Adrenal gland (tissue), 12 donors: ENCODE measurements around the gene COMMD8. TPM values are rescaled to one million over a fixed set of nuclear protein-coding genes. Genes with fewer than 3 reads are reported as not detected.

ENCODE experiments used
- DNase-seq, 7 donors: peaks; one replicate each; pipeline ENCODE4 v3.0.0-alpha.2; 2019 to 2020
- H3K27ac ChIP-seq, 5 donors: fragments of 200-600 bp; sonication (generic) in 4 of 5; 1 replicate in 3 of 5; 2 replicates in 2 of 5; pipeline versions ENCODE4 v1.5.1 to v1.8.0; 2016 to 2020; ENCODE audit warnings: mild to moderate bottlenecking in 1 of 5
- H3K27me3 ChIP-seq: fragments of 200-600 bp; 2 replicates; pipeline ENCODE4 v1.8.0; 2021
- H3K36me3 ChIP-seq, 2 donors: fragments of 200-600 bp; replicated peaks in 1 of 2; 1 replicate in 1 of 2; 2 replicates in 1 of 2; pipeline versions ENCODE4 v1.5.1 to v1.8.0; 2018 to 2022
- H3K4me1 ChIP-seq, 2 donors: fragments of 200-600 bp; replicated peaks in 1 of 2; 1 replicate in 1 of 2; 2 replicates in 1 of 2; pipeline versions ENCODE4 v1.5.1 to v1.8.0; 2018 to 2021
- H3K4me3 ChIP-seq, 4 donors: fragments of 200-600 bp; sonication (generic) in 3 of 4; one replicate each; pipeline ENCODE4 v1.5.1; 2016 to 2018
- H3K9me3 ChIP-seq, 3 donors: fragments of 200-600 bp; sonication (generic) in 1 of 3; replicated peaks in 1 of 3; 1 replicate in 2 of 3; 2 replicates in 1 of 3; pipeline versions ENCODE4 v1.5.1 to v1.8.0; 2016 to 2021
- CTCF ChIP-seq, 6 experiments: fragments of 450-650 bp in 4 of 6; fragments of 200-600 bp in 2 of 6; sonication (generic) in 1 of 6; IDR thresholded peaks; 1 replicate in 5 of 6; 2 replicates in 1 of 6; pipeline versions ENCODE4 v1.5.1 to v1.8.0; 2016 to 2021; ENCODE audit warnings: antibody characterized with exemption in 6 of 6, mild to moderate bottlenecking in 2 of 6, moderate library complexity in 1 of 6
- POLR2A ChIP-seq, 2 donors: fragments of 450-650 bp; IDR thresholded peaks; one replicate each; pipeline ENCODE4 v1.6.1; 2017; ENCODE audit warnings: antibody characterized with exemption in 2 of 2, mild to moderate bottlenecking in 2 of 2, moderate library complexity in 1 of 2
- WGBS, 4 donors: extraction: QIAGEN DNeasy Blood & Tissue Kit in 2 of 4; methylation state at CpG; one replicate each; pipeline versions ENCODE4 v1.1.5 to v1.1.7; 2013 to 2017; 5-methylcytosine and 5-hydroxymethylcytosine counted together
- intact Hi-C, 2 donors: fragments of 100-400 bp; cut with DNase I; formaldehyde crosslinking; loops; one replicate each; pipeline versions ENCODE4 v1.14.1 to v1.15.0; 2022 to 2023
- polyA plus RNA-seq, 3 donors: library from polyadenylated mRNA; stranded (reverse); fragments of 200-250 nt in 2 of 3; fragments of 350-450 nt in 1 of 3; fragmentation: Illumina TruSeq in 1 of 3; extraction: RNeasy Lipid Tissue Mini Kit (QIAGEN cat#74804) in 1 of 3; gene quantifications; one replicate each; pipeline ENCODE4 v1.2.3, GENCODE V29; 2013 to 2014
- total RNA-seq, 9 donors: library from RNA; depleted of rRNA in 4 of 9; stranded (reverse); fragments of >200 nt in 4 of 9; fragments of 120-200 nt in 1 of 9; fragmentation: NEBNext Ultra II Directional in 1 of 9; extraction: Animal tissue kit (Norgen Biotek cat#: 25700) in 1 of 9; gene quantifications; one replicate each; pipeline versions ENCODE4 v1.1.0 to v1.2.4, GENCODE V29; 2013 to 2023
- donor health status: healthy with polysubstance abuse.
- donor health status: Bipolar disorder and iron deficiency.
- donor health status: DM: yes; HTN: yes; CAD: no.
- donor health status: DM: no; HTN: no; CAD: no.
- donor health status: DM: no; HTN: no; CAD: no.
- donor health status: DM: yes; HTN: yes; CAD: no.

The COMMD8 gene
- total and polyA plus RNA-seq, 12 donors = 6.3 to 33.2 (median 16.1) TPM

DNA sequence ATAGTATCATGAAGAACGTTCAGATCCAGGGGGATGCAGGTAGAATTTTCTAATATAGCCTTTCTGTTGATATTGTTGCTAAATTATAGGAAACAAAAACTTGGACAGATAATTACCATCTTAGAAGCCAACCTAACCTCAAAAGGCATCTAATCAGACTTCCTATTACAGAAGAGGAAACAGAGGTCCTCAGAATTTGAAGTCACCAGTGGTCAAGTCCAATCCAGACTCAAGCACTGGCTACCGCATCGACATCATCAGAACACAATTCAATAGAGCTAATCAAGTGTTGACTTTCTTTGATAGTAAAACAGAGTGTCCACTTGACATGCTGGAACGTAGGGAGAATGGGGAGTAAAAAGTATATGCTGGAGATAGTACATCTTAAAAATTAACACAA, 11.3 kb upstream of the COMMD8 start:
- intact Hi-C loops = no loop called here

DNA sequence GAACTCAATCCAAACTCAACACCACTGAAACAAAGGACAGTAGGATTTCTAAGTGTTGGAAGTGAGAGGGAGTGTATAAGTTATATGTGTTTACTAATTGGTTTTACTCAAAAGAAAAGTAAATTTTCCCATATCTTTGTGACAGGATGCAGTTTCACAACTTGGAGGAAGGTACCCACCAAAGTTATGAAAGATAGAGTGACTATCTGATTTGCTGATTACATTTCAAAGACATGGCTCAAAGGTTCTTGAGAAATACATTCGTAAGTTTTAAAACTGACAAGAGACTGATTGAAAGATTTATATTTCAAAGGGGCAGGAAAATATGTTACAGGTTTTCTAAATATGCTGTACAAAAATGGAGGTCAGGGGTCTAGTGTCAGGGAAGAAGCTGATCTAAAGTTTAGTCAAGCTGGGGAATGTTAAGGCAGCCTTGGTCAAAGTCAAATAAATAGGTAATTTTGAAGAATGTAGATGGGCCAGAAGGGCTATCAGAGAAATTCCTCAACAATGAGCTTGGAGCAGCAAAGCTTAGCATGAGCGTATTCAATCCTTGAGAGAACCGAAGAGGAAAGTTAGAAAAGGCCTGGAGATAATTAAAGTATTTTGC, 9.7 kb upstream of the COMMD8 start:
- no peaks in the 10 kb centered on the region for H3K27me3 ChIP-seq
- H3K36me3 ChIP-seq = no peaks in the 10 kb centered on the region
- no peaks in the 10 kb centered on the region for H3K4me1 ChIP-seq
- TF ChIP-seq CTCF (IDR thresholded peaks at IDR 0.05) (no peak), POLR2A (IDR thresholded peaks at IDR 0.05) (no peak)
- H3K4me3 ChIP-seq = no peak overlapping the region
- H3K9me3 ChIP-seq = no peaks in the 10 kb centered on the region
- no peak overlapping the region for H3K27ac ChIP-seq
- no peak for DNase-seq
- intact Hi-C loops = no loop called here
- WGBS, 4 donors = 85 to 94% (median 87%) methylated on average over 3 of the region's 3 CpGs

More for the DNA sequence above, 11.3 kb upstream of the COMMD8 start:
- Histone ChIP-seq H3K27ac (no peak overlapping the region), H3K9me3 (no peaks in the 10 kb centered on the region), H3K4me3 (no peak overlapping the region), H3K4me1 (no peaks in the 10 kb centered on the region), H3K36me3 (no peaks in the 10 kb centered on the region), H3K27me3 (no peaks in the 10 kb centered on the region)
- TF ChIP-seq CTCF (IDR thresholded peaks at IDR 0.05) (no peak), POLR2A (IDR thresholded peaks at IDR 0.05) (no peak)
- no peak for DNase-seq
- WGBS, 4 donors = 81 to 87% (median 83%) methylated on average over 4 of the region's 4 CpGs

- WGBS, 4 donors = 86 to 91% (median 89%) methylated on average over 2 of the region's 2 CpGs
- Histone ChIP-seq H3K27me3 (no peaks in the 10 kb centered on the region), H3K27ac (no peak overlapping the region), H3K4me3 (no peak overlapping the region), H3K36me3 (no peaks in the 10 kb centered on the region), H3K4me1 (no peaks in the 10 kb centered on the region), H3K9me3 (no peaks in the 10 kb centered on the region)
- intact Hi-C loops = no loop called here
- no peak for TF ChIP-seq CTCF (IDR thresholded peaks at IDR 0.05)
- TF ChIP-seq POLR2A (IDR thresholded peaks at IDR 0.05) = no peak
- no peak for DNase-seq
Measured at GRCh38 chr4:47471591-47471990, 8.1 kb upstream of the COMMD8 start.

GRCh38 chr4:47471064-47471463, 7.6 kb upstream of the COMMD8 start:
- H3K4me3 ChIP-seq = no peak overlapping the region
- DNase-seq = no peak
- H3K27ac ChIP-seq = no peak overlapping the region
- no peaks in the 10 kb centered on the region for H3K36me3 ChIP-seq
- TF ChIP-seq POLR2A (IDR thresholded peaks at IDR 0.05) (no peak), CTCF (IDR thresholded peaks at IDR 0.05) (no peak)
- 53 to 73% (median 57%) methylated on average over 4 of the region's 4 CpGs for WGBS, 4 donors
- no peaks in the 10 kb centered on the region for H3K9me3 ChIP-seq
- H3K27me3 ChIP-seq = no peaks in the 10 kb centered on the region
- intact Hi-C loops = no loop called here
- no peaks in the 10 kb centered on the region for H3K4me1 ChIP-seq
